K562 (cell line): Measurements from ENCODE around the gene TMED8. TPM values are rescaled to one million over a fixed set of nuclear protein-coding genes. Genes with fewer than 3 reads are reported as not detected.

Source experiments
- ATAC-seq: fragments of 200-7000 bp; cut with Tn5 transposase; 3 replicates; pipeline ENCODE4 v1.9.1; 2020; ENCODE audit warnings: moderate library complexity
- BruUV-seq: library from RNA; stranded (reverse); fragments of 400-500 nt; replicated peaks from 2 replicates; lab custom pipeline; 2021; lab: Mats Ljungman, UMichigan
- CTCF ChIA-PET: fragments of 300-600 bp; formaldehyde crosslinking; extraction: SDS; loops from one replicate; lab custom pipeline; 2021; ENCODE audit warnings: low intra/inter-chr PET ratio; lab: Yijun Ruan, JAX
- POLR2A ChIA-PET: fragments of 300-600, 350-650 bp; sonication (Branson Sonifier 250); formaldehyde crosslinking; extraction: SDS; loops from one replicate; lab custom pipeline; 2021; ENCODE audit warnings: antibody characterized with exemption, inconsistent platforms; lab: Yijun Ruan, JAX
- DNase-seq, 4 experiments: peaks; one replicate each; pipeline versions ENCODE4 v3.0.0 to v3.0.0-alpha.2; 2011 to 2018; ENCODE audit warnings: low spot score in 3 of 4, mixed read lengths in 3 of 4; ENCODE audit errors: extremely low read depth in 1 of 4
- FAIRE-seq: peaks from 2 replicates; lab custom pipeline; 2011; peaks lifted over from hg19 to GRCh38; lab: Jason Lieb, UNC
- H2AFZ ChIP-seq: 2 replicates; pipeline ENCODE4 v1.6.0; 2011; ENCODE audit warnings: low read depth, low read length, control low read depth, inconsistent platforms
- H3K27ac ChIP-seq: fragments of 200-600 bp; 3 replicates; pipeline ENCODE4 v1.8.0; 2011; ENCODE audit warnings: low read depth, mild to moderate bottlenecking, control low read depth, inconsistent platforms, low read length, moderate library complexity, mixed read lengths; ENCODE audit errors: extremely low read depth
- H3K27me3 ChIP-seq, 2 experiments: fragments of 300-600 bp in 1 of 2; 2 replicates in 1 of 2; 3 replicates in 1 of 2; pipeline versions ENCODE4 v1.6.0 to v1.8.0; 2011; ENCODE audit warnings: inconsistent platforms in 2 of 2, low read length in 2 of 2, mild to moderate bottlenecking in 1 of 2, mixed read lengths in 1 of 2, moderate library complexity in 1 of 2; ENCODE audit not compliant: control insufficient read depth in 2 of 2, insufficient read depth in 2 of 2
- H3K36me3 ChIP-seq: fragments of 300-600 bp; 3 replicates; pipeline ENCODE4 v1.8.0; 2011; ENCODE audit warnings: mild to moderate bottlenecking, low read length, inconsistent platforms; ENCODE audit not compliant: control insufficient read depth, insufficient read depth
- H3K4me1 ChIP-seq, 2 experiments: fragments of 200-600 bp in 1 of 2; replicated peaks in 1 of 2; 2 replicates in 1 of 2; 3 replicates in 1 of 2; pipeline versions ENCODE4 v1.5.1 to v1.8.0; 2011; ENCODE audit warnings: inconsistent platforms in 2 of 2, low read length in 2 of 2, mild to moderate bottlenecking in 1 of 2, mixed read lengths in 1 of 2, moderate library complexity in 1 of 2; ENCODE audit not compliant: control insufficient read depth in 2 of 2, insufficient read depth in 2 of 2
- H3K4me2 ChIP-seq: 2 replicates; pipeline ENCODE4 v1.6.1; 2011; ENCODE audit warnings: low read length, control low read depth, inconsistent platforms, mixed read lengths; ENCODE audit not compliant: insufficient read depth
- H3K4me3 ChIP-seq: fragments of 200-600 bp; sonication (generic), shearing (Covaris generic); 2 replicates; pipeline ENCODE4 v1.5.1; 2016; ENCODE audit warnings: control low read depth, inconsistent platforms
- H3K79me2 ChIP-seq: fragments of 200-600 bp; 3 replicates; pipeline ENCODE4 v1.8.0; 2011; ENCODE audit warnings: low read length, inconsistent platforms; ENCODE audit not compliant: control insufficient read depth, insufficient read depth
- H3K9ac ChIP-seq, 2 experiments: 2 replicates each; pipeline versions ENCODE4 v1.6.0 to v1.6.1; 2011; ENCODE audit warnings: low read depth in 2 of 2, low read length in 2 of 2, control low read depth in 1 of 2, inconsistent platforms in 1 of 2, mild to moderate bottlenecking in 1 of 2, mixed read lengths in 1 of 2; ENCODE audit not compliant: insufficient read depth in 1 of 2
- H3K9me1 ChIP-seq: one replicate; pipeline ENCODE4 v1.6.0; 2011; ENCODE audit warnings: inconsistent platforms, mild to moderate bottlenecking, low read length, moderate library complexity; ENCODE audit not compliant: control insufficient read depth, insufficient read depth
- H3K9me3 ChIP-seq: replicated peaks from 2 replicates; pipeline ENCODE4 v1.5.1; 2011; ENCODE audit warnings: low read depth, low read length, inconsistent platforms; ENCODE audit not compliant: control insufficient read depth, insufficient read depth
- H4K20me1 ChIP-seq: replicated peaks from 2 replicates; pipeline ENCODE4 v1.6.1; 2011; ENCODE audit warnings: low read length, inconsistent platforms, mixed read lengths; ENCODE audit not compliant: control insufficient read depth, insufficient read depth
- CBX5 ChIP-seq: IDR thresholded peaks from 2 replicates; pipeline ENCODE4 v1.6.1; 2014; ENCODE audit warnings: low read depth, borderline replicate concordance
- CREBBP ChIP-seq: IDR thresholded peaks from one replicate; pipeline ENCODE4 v1.6.1; 2012; ENCODE audit warnings: low read depth, mild to moderate bottlenecking, control low read depth, inconsistent platforms, low read length
- CTCF ChIP-seq, 3 experiments: IDR thresholded peaks in 2 of 3; conservative IDR thresholded peaks in 1 of 3; 2 replicates each; pipeline ENCODE4 v1.5.1; 2011 to 2012; ENCODE audit warnings: low read length in 3 of 3, mild to moderate bottlenecking in 3 of 3, control low read depth in 2 of 3, improper control_type of control experiment in 1 of 3, inconsistent platforms in 1 of 3, low read depth in 1 of 3, mixed read lengths in 1 of 3, moderate library complexity in 1 of 3; ENCODE audit not compliant: insufficient read depth in 2 of 3
- CTCFL ChIP-seq: IDR thresholded peaks from 2 replicates; pipeline ENCODE4 v1.6.1; 2011; ENCODE audit warnings: borderline replicate concordance, low read depth, mild to moderate bottlenecking, moderate library complexity, low read length; ENCODE audit not compliant: insufficient read depth, poor library complexity, severe bottlenecking
- DACH1 ChIP-seq: fragments of 450-650 bp; IDR thresholded peaks from 2 replicates; pipeline ENCODE4 v1.6.1; 2018; ENCODE audit not compliant: partially characterized antibody
- PRPF4 ChIP-seq: fragments of 200-400 bp; formaldehyde crosslinking; IDR thresholded peaks from one replicate; pipeline ENCODE4 v1.6.1; 2017; ENCODE audit warnings: low read length, low read depth, mild to moderate bottlenecking; ENCODE audit not compliant: insufficient read depth, poor library complexity, severe bottlenecking
- SAFB ChIP-seq: fragments of 200-400 bp; formaldehyde crosslinking; IDR thresholded peaks from 2 replicates; pipeline ENCODE4 v1.6.1; 2017; ENCODE audit warnings: low read depth, low read length, borderline replicate concordance
- THRA ChIP-seq: fragments of 450-650 bp; IDR thresholded peaks from 2 replicates; pipeline ENCODE4 v1.6.1; 2017; ENCODE audit warnings: mild to moderate bottlenecking, moderate library complexity
- ZBTB34 ChIP-seq: fragments of 250-450 bp; sonication (Bioruptor Pico); IDR thresholded peaks from 2 replicates; pipeline ENCODE4 v1.8.0; 2021; ENCODE audit warnings: mild to moderate bottlenecking, moderate library complexity
- ZBTB43 ChIP-seq: sonication (generic); formaldehyde crosslinking; IDR thresholded peaks from 2 replicates; pipeline ENCODE4 v1.8.0; 2023; ENCODE audit warnings: mild to moderate bottlenecking, missing genetic modification reagents
- ZNF239 ChIP-seq: fragments of 250-450 bp; sonication (Bioruptor Pico); IDR thresholded peaks from 2 replicates; pipeline ENCODE4 v1.4.0; 2020; ENCODE audit warnings: mild to moderate bottlenecking
- WGBS: fragments of 100-300 bp; shearing (Covaris generic); methylation state at CpG from one replicate; pipeline ENCODE4 v1.1.6; 2016; ENCODE audit warnings: low coverage, mixed read lengths; ENCODE audit not compliant: insufficient coverage; ENCODE audit errors: missing lambda C conversion rate; 5-methylcytosine and 5-hydroxymethylcytosine counted together
- in situ Hi-C: fragments of 300-500 bp; cut with MboI; formaldehyde crosslinking; loops from 4 replicates; pipeline ENCODE4 v1.15.0; 2018; ENCODE audit warnings: inconsistent platforms, mixed read lengths
- intact Hi-C: fragments of 100-400 bp; cut with micrococcal nuclease; formaldehyde crosslinking; loops from 2 replicates; pipeline ENCODE4 v1.14.2; 2022
- polyA plus RNA-seq, 8 experiments: library from polyadenylated mRNA; depleted of rRNA in 4 of 8; stranded (reverse) in 5 of 8; unstranded in 3 of 8; fragments of >200 nt; fragmentation: Nextera tagmentation in 2 of 8; fragmentation: Illumina TruSeq in 1 of 8; extraction: Ambion mirVana in 2 of 8; extraction: Trizol in 1 of 8; gene quantifications; 2 replicates each; pipeline versions ENCODE4 v1.2.1 to v1.2.3, GENCODE V29; 2011 to 2014; ENCODE audit warnings: inconsistent platforms in 1 of 8, missing spikeins in 1 of 8
- total RNA-seq, 7 experiments: library from RNA; depleted of rRNA in 6 of 7; stranded (reverse); fragments of >200 nt in 6 of 7; fragmentation: Illumina TruSeq in 2 of 7; extraction: Trizol in 2 of 7; gene quantifications; 2 replicates each; pipeline versions ENCODE4 v1.2.1 to v1.2.3, GENCODE V29; 2011 to 2021; ENCODE audit warnings: low replicate concordance in 1 of 7
- TF ChIP-seq, protein P1 (sequence below): sonication (generic); formaldehyde crosslinking; IDR thresholded peaks from 2 replicates; pipeline ENCODE4 v1.8.0; 2022; ENCODE audit warnings: missing genetic modification reagents, mild to moderate bottlenecking, borderline replicate concordance

TMED8 gene
- total and polyA plus RNA-seq, 9 of the 15 experiments (the other 6 are each of a cell fraction or from before 2014, with no cell fraction given) = 3.3 to 17.4 (median 12.0) TPM

GRCh38 chr14:77306416-77306815, 70.5 kb downstream of the TMED8 start:
- H3K79me2 ChIP-seq = no peaks in the 10 kb centered on the region
- no peak overlapping the region for H3K27ac ChIP-seq
- H3K9ac ChIP-seq = no peak overlapping the region
- FAIRE-seq = no peak
- POLR2A ChIA-PET = interaction anchor here (0.6 to 1.4 kb wide), 2 partner anchors 9 to 173 kb away, joined by 3 to 4 read pairs; no protein-coding TSS in a partner anchor
- H4K20me1 ChIP-seq = no peaks in the 10 kb centered on the region
- no peaks in the 10 kb centered on the region for H3K9me3 ChIP-seq
- peaks cover 14% of the 10 kb centered on the region; the same call in 2 of the 3 replicates for H3K36me3 ChIP-seq
- 55% methylated on average over 3 of the region's 3 CpGs for WGBS
- CTCF ChIA-PET = no interaction called here
- in situ Hi-C loops = no loop called here
- H3K9me1 ChIP-seq = no peaks in the 10 kb centered on the region
- ATAC-seq = no peak
- no TSS peak for BruUV-seq
- no peak overlapping the region for H2AFZ ChIP-seq
- peaks cover 0 to 5% of the 10 kb centered on the region in 2 experiments; a peak in 2 of 5 replicates for H3K4me1 ChIP-seq
- DNase-seq = no peak
- H3K27me3 ChIP-seq = no peaks in the 10 kb centered on the region
- intact Hi-C loops = no loop called here
- no peak overlapping the region for H3K4me2 ChIP-seq
- no peak overlapping the region for H3K4me3 ChIP-seq
- no peak for TF ChIP-seq ZBTB43
- no peak for TF ChIP-seq CTCF (IDR thresholded peaks at IDR 0.05 in 2 of 3, conservative IDR thresholded peaks at IDR 0.05 in 1 of 3; ENCODE audit: insufficient read depth in 2 of 3, low read depth in 1 of 3, low read length in 3 of 3)
- TF ChIP-seq CREBBP = no peak
- TF ChIP-seq CTCFL = no peak
- TF ChIP-seq PRPF4 = no peak
- TF ChIP-seq, protein P1, sequence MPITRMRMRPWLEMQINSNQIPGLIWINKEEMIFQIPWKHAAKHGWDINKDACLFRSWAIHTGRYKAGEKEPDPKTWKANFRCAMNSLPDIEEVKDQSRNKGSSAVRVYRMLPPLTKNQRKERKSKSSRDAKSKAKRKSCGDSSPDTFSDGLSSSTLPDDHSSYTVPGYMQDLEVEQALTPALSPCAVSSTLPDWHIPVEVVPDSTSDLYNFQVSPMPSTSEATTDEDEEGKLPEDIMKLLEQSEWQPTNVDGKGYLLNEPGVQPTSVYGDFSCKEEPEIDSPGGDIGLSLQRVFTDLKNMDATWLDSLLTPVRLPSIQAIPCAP (CRISPR knock-in tag) = no peak
- no peak for TF ChIP-seq ZNF239 (CRISPR knock-in tag)
- TF ChIP-seq ZBTB34 (CRISPR knock-in tag) = no peak
- no peak for TF ChIP-seq CBX5
- no peak for TF ChIP-seq SAFB
- TF ChIP-seq THRA = no peak
- TF ChIP-seq DACH1 = no peak
